Measurements from ENCODE around the gene TEX11.

The TEX11 gene

DNA sequence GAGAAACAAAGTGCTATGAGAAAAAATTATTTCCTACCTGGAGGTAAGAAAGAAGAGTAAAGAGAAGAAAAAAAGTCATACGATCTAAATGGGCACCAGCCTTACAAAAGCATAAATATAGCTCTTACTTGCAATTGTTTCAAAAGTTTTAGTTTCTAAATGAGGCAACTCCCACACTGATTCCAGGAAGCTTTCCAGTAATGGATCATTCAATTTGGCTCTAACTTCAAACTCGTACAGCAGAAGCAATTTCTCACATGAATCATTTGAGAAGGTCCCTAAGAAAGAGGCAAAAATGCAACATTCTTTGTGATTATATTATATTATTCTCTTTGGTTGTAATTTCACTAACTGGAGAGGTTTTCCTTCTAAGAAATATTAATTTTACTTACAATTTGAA, 354.0 kb downstream of the TEX11 start:
- TF ChIP-seq MYC (IDR thresholded peaks at IDR 0.05; ENCODE audit: low read depth, low read length) (no peak), CTCF (IDR thresholded peaks at IDR 0.05; ENCODE audit: low read depth, low read length) (no peak)
- no peak for DNase-seq (ENCODE audit: low read depth)
- no peak overlapping the region for H3K4me3 ChIP-seq (ENCODE audit: low read depth, low read length)

DNA sequence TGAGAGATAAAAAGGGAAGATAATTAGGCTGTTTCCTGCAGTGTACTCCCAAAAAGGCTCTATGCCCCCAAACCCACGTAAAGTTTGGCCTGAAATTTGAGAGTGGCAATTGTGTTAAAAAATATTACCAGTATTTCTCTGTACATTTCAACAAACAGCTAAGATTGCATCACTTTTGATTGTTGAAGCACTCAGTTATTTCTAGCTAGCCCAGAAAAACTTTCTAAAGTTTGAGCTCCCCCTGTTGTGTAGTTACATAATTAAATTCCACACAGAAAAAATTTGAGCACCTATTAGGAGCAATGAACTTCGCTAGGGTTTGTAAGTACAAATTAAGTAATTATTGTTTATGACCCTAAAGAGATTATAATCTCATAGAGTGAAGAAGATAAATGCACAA, 354.4 kb downstream of the TEX11 start:
- peak; percentile 25 for DNase-seq (ENCODE audit: low read depth)
- no peak for TF ChIP-seq MYC (IDR thresholded peaks at IDR 0.05; ENCODE audit: low read depth, low read length)
- TF ChIP-seq, protein P1, sequence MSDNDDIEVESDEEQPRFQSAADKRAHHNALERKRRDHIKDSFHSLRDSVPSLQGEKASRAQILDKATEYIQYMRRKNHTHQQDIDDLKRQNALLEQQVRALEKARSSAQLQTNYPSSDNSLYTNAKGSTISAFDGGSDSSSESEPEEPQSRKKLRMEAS (IDR thresholded peaks at IDR 0.05; ENCODE audit: low read depth, low read length) = no peak
- TF ChIP-seq CTCF (IDR thresholded peaks at IDR 0.05; ENCODE audit: low read depth, low read length) = no peak
- TF ChIP-seq POLR2A (IDR thresholded peaks at IDR 0.05; ENCODE audit: extremely low read depth, insufficient read length) = no peak
- H3K4me3 ChIP-seq (ENCODE audit: low read depth, low read length) = no peak overlapping the region

DNA sequence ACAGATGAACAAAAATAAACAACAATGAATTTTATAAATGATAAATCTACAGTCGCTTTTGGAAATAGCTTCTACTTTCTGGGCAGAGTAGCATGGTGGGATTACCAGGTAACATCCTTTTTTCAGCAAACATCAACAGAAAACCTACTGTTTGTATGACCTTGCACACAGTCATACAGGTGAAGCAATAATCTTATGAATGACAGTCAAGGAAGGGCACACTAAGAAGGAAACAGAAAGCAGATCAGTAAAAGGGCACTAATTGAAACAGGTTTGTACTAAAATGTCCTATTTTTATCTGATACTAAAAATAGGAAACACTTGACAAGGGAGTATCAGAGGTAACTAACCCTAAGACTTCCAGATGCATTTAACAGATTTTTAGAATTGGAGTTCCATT, 355.0 kb downstream of the TEX11 start:
- DNase-seq (ENCODE audit: low read depth) = no peak
- H3K4me3 ChIP-seq (ENCODE audit: low read depth, low read length) = no peak overlapping the region
- TF ChIP-seq MYC (IDR thresholded peaks at IDR 0.05; ENCODE audit: low read depth, low read length) (no peak), POLR2A (IDR thresholded peaks at IDR 0.05; ENCODE audit: extremely low read depth, insufficient read length) (no peak), CTCF (IDR thresholded peaks at IDR 0.05; ENCODE audit: low read depth, low read length) (no peak)
- TF ChIP-seq, protein P1 (IDR thresholded peaks at IDR 0.05; ENCODE audit: low read depth, low read length) = no peak

- H3K4me3 ChIP-seq (ENCODE audit: low read depth, low read length) = no peak overlapping the region
- DNase-seq (ENCODE audit: low read depth) = peak; percentile 11
- TF ChIP-seq, protein P1 (IDR thresholded peaks at IDR 0.05; ENCODE audit: low read depth, low read length) = no peak
- TF ChIP-seq POLR2A (IDR thresholded peaks at IDR 0.05; ENCODE audit: extremely low read depth, insufficient read length) = no peak
- TF ChIP-seq MYC (IDR thresholded peaks at IDR 0.05; ENCODE audit: low read depth, low read length) = no peak
- no peak for TF ChIP-seq CTCF (IDR thresholded peaks at IDR 0.05; ENCODE audit: low read depth, low read length)
Observed at GRCh38 chrX:70552130-70552704, 356.3 kb downstream of the TEX11 start.

GRCh38 chrX:70549429-70549828, 359.1 kb downstream of the TEX11 start:
- TF ChIP-seq MYC (IDR thresholded peaks at IDR 0.05; ENCODE audit: low read depth, low read length) = no peak
- TF ChIP-seq POLR2A (IDR thresholded peaks at IDR 0.05; ENCODE audit: extremely low read depth, insufficient read length) = no peak
- TF ChIP-seq CTCF (IDR thresholded peaks at IDR 0.05; ENCODE audit: low read depth, low read length) = no peak
- TF ChIP-seq, protein P1 (IDR thresholded peaks at IDR 0.05; ENCODE audit: low read depth, low read length) = no peak
- H3K4me3 ChIP-seq (ENCODE audit: low read depth, low read length) = no peak overlapping the region
- no peak for DNase-seq (ENCODE audit: low read depth)

GRCh38 chrX:70535198-70535597, 373.3 kb downstream of the TEX11 start:
- H3K4me3 ChIP-seq (ENCODE audit: low read depth, low read length) = no peak overlapping the region
- no peak for DNase-seq (ENCODE audit: low read depth)
- TF ChIP-seq CTCF (IDR thresholded peaks at IDR 0.05; ENCODE audit: low read depth, low read length) (no peak), MYC (IDR thresholded peaks at IDR 0.05; ENCODE audit: low read depth, low read length) (no peak), POLR2A (IDR thresholded peaks at IDR 0.05; ENCODE audit: extremely low read depth, insufficient read length) (no peak)
- TF ChIP-seq, protein P1 (IDR thresholded peaks at IDR 0.05; ENCODE audit: low read depth, low read length) = no peak

All from NB4 (cell line).